PC-3 (cell line): ENCODE results near the gene PFKL. TPM values are rescaled to one million over a fixed set of nuclear protein-coding genes. Genes with fewer than 3 reads are reported as not detected.

Source experiments
- ATAC-seq: fragments of 200-7000 bp; cut with Tn5 transposase; 2 replicates; pipeline ENCODE4 v1.9.1; 2020; ENCODE audit warnings: mild to moderate bottlenecking, moderate library complexity
- BruUV-seq: library from RNA; stranded (reverse); fragments of 400-500 nt; replicated peaks from 2 replicates; lab custom pipeline; 2021; lab: Mats Ljungman, UMichigan
- CTCF ChIA-PET: fragments of 300-600 bp; sonication (Branson Sonifier 250); formaldehyde crosslinking; loops from one replicate; lab custom pipeline; 2022; ENCODE audit warnings: antibody characterized with exemption; lab: Charles Lee
- POLR2A ChIA-PET: fragments of 300-600 bp; sonication (Branson Sonifier 250); formaldehyde crosslinking; loops from one replicate; lab custom pipeline; 2022; ENCODE audit warnings: antibody characterized with exemption; ENCODE audit not compliant: unreplicated experiment; lab: Charles Lee
- DNase-seq: peaks from one replicate; pipeline ENCODE4 v3.0.0-alpha.2; 2015
- H2AFZ ChIP-seq: fragments of 300-600 bp; sonication (generic); 2 replicates; pipeline ENCODE4 v1.6.0; 2016; ENCODE audit warnings: antibody characterized with exemption, low read length
- H3F3A ChIP-seq: fragments of 300-600 bp; sonication (generic); one replicate; pipeline ENCODE4 v1.6.0; 2017; ENCODE audit warnings: antibody characterized with exemption, low read length, control low read depth, mild to moderate bottlenecking; ENCODE audit not compliant: unreplicated experiment
- H3K27ac ChIP-seq: fragments of 300-600 bp; sonication (generic); 2 replicates; pipeline ENCODE4 v1.5.1; 2016; ENCODE audit warnings: mild to moderate bottlenecking, low read length
- H3K27me3 ChIP-seq: fragments of 300-600 bp; sonication (generic); 2 replicates; pipeline ENCODE4 v1.6.1; 2016; ENCODE audit warnings: low read length, mixed read lengths
- H3K36me3 ChIP-seq: fragments of 300-600 bp; sonication (generic); 2 replicates; pipeline ENCODE4 v1.6.1; 2016; ENCODE audit warnings: low read depth, mixed run types, low read length, mixed read lengths
- H3K4me1 ChIP-seq: fragments of 300-600 bp; sonication (generic); 2 replicates; pipeline ENCODE4 v1.5.1; 2016; ENCODE audit warnings: low read length; ENCODE audit not compliant: insufficient read depth
- H3K4me2 ChIP-seq: fragments of 300-600 bp; sonication (generic); 2 replicates; pipeline ENCODE4 v1.6.0; 2016; ENCODE audit warnings: low read length
- H3K4me3 ChIP-seq: fragments of 300-600 bp; sonication (generic); 2 replicates; pipeline ENCODE4 v1.5.1; 2016; ENCODE audit warnings: mild to moderate bottlenecking, low read length, mixed read lengths
- H3K79me2 ChIP-seq: fragments of 300-600 bp; sonication (generic); 2 replicates; pipeline ENCODE4 v1.6.1; 2017; ENCODE audit warnings: low read length, mixed read lengths
- H3K9ac ChIP-seq: fragments of 300-600 bp; sonication (generic); 2 replicates; pipeline ENCODE4 v1.6.0; 2016; ENCODE audit warnings: mild to moderate bottlenecking, low read length
- H3K9me2 ChIP-seq: fragments of 300-600 bp; sonication (generic); replicated peaks from 2 replicates; pipeline ENCODE4 v1.6.1; 2016; ENCODE audit warnings: mixed run types, low read length, mixed read lengths
- H3K9me3 ChIP-seq: fragments of 300-600 bp; sonication (generic); 2 replicates; pipeline ENCODE4 v1.6.1; 2016; ENCODE audit warnings: low read length, mixed read lengths
- H4K20me1 ChIP-seq: fragments of 300-600 bp; sonication (generic); 2 replicates; pipeline ENCODE4 v1.6.1; 2016; ENCODE audit warnings: low read length, mixed read lengths
- EZH2 ChIP-seq: fragments of 300-600 bp; sonication (generic); IDR thresholded peaks from one replicate; pipeline ENCODE4 v1.6.1; 2017; ENCODE audit warnings: antibody characterized with exemption, mild to moderate bottlenecking, low read length; ENCODE audit not compliant: unreplicated experiment
- EZH2phosphoT487 ChIP-seq: fragments of 300-600 bp; sonication (generic); IDR thresholded peaks from 2 replicates; pipeline ENCODE4 v1.6.1; 2018; ENCODE audit warnings: mild to moderate bottlenecking, antibody characterized with exemption, low read length, borderline replicate concordance
- intact Hi-C: fragments of 100-400 bp; cut with micrococcal nuclease; formaldehyde crosslinking; loops from 2 replicates; pipeline ENCODE4 v1.9.0; 2023
- total RNA-seq: library from RNA; depleted of rRNA; stranded (reverse); fragments of >200 nt; gene quantifications from 2 replicates; pipeline ENCODE4 v1.2.3, GENCODE V29; 2014
- TF ChIP-seq, protein P1 (sequence below): fragments of 300-600 bp; sonication (generic); conservative IDR thresholded peaks from 2 replicates; pipeline ENCODE4 v1.5.1; 2017; ENCODE audit warnings: antibody characterized with exemption, low read depth, mild to moderate bottlenecking, low read length

Gene PFKL
- total RNA-seq, 1 experiment from 2014 or later = 223 TPM

DNA sequence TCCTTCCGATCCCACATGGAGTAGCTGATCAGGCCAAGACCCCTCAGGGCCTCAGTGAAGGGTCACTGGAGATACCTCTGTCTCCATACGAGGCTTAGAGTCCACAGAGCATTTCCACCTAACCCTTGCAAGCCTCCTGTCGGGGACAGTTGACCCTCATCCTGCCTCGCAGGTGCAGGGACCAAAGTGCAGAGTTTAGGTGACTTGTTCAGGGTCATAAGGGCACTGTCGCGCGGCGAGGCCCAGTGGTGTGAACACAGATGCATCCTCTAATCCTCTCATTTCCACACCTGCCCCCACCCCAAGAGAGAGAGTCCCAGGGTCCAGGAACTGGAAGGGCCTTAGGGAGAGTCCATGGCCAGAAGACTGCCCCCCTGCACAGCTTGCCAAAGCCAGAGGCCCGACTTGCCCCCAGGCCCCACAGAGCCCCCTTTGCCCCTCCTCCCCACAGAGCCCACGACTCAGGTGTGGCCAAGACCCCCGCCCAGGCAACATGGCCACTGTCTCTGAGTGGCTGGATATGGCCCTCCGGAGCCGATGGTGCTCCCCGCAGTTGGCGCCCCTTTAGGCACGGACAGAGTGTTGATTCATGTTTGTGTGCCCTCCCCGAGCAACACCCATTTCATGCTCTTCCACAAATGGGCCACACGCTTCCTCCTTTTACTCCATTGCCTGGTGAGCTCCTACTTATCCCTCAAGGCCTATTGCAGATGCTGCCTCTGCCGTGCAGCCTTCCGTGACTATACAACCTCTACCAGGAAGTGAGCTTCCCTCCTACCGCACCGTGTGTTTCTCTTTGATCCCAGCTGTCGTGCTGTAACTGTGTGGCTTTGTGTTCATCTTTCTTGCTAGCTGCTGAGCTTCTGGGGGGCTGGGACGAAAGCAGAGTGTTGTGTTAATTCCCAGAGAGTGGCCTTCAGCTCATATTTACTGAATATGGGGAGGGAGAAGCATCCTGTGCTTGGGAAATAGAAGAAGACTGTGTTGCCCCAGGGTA lies 55.2 kb downstream of the PFKL start:
- H2AFZ ChIP-seq = no peak overlapping the region
- DNase-seq = no peak
- ATAC-seq = no peak
- no peaks in the 10 kb centered on the region for H3K79me2 ChIP-seq
- no peaks in the 10 kb centered on the region for H3K4me1 ChIP-seq
- BruUV-seq = no TSS peak
- H3K9ac ChIP-seq = no peak overlapping the region
- intact Hi-C loops = no loop called here
- ChIA-PET CTCF (no interaction called here), POLR2A (no interaction called here)
- H3F3A ChIP-seq = no peaks in the 10 kb centered on the region
- no peaks in the 10 kb centered on the region for H3K9me2 ChIP-seq
- no peaks in the 10 kb centered on the region for H4K20me1 ChIP-seq
- H3K36me3 ChIP-seq = no peaks in the 10 kb centered on the region
- no peaks in the 10 kb centered on the region for H3K9me3 ChIP-seq
- no peak overlapping the region for H3K4me2 ChIP-seq
- H3K27ac ChIP-seq = no peak overlapping the region
- no peak for TF ChIP-seq EZH2
- TF ChIP-seq EZH2phosphoT487 = no peak
- TF ChIP-seq, protein P1, sequence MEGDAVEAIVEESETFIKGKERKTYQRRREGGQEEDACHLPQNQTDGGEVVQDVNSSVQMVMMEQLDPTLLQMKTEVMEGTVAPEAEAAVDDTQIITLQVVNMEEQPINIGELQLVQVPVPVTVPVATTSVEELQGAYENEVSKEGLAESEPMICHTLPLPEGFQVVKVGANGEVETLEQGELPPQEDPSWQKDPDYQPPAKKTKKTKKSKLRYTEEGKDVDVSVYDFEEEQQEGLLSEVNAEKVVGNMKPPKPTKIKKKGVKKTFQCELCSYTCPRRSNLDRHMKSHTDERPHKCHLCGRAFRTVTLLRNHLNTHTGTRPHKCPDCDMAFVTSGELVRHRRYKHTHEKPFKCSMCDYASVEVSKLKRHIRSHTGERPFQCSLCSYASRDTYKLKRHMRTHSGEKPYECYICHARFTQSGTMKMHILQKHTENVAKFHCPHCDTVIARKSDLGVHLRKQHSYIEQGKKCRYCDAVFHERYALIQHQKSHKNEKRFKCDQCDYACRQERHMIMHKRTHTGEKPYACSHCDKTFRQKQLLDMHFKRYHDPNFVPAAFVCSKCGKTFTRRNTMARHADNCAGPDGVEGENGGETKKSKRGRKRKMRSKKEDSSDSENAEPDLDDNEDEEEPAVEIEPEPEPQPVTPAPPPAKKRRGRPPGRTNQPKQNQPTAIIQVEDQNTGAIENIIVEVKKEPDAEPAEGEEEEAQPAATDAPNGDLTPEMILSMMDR = no peak
- H3K27me3 ChIP-seq = peaks cover 25% of the 10 kb centered on the region
- no peak overlapping the region for H3K4me3 ChIP-seq

DNA sequence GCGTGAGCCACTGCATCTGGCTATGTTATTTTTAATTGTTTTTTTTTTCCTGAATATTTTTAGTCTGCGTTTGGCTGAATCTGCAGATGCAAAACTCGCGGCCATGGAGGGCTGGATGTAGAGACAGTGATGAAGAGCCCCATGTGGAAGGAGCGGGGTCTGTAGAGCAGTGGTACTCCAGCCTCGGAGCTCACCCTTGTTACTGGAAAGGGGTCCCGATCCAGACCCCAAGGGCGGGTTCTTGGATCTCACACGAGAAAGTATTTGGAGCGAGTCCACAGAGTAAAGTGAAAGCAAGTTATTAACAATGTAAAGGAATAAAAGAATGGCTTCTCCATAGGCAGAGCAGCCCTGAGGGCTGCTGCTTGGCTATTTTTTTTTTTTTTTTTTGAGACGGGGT lies 56.3 kb downstream of the PFKL start:
- TF ChIP-seq, protein P1 = no peak
- TF ChIP-seq EZH2 = no peak
- TF ChIP-seq EZH2phosphoT487 = no peak
- Histone ChIP-seq H3K4me2 (no peak overlapping the region), H3K9me3 (no peaks in the 10 kb centered on the region), H3K4me1 (no peaks in the 10 kb centered on the region), H3F3A (no peaks in the 10 kb centered on the region), H2AFZ (no peak overlapping the region), H3K27me3 (peaks cover 21% of the 10 kb centered on the region), H3K27ac (no peak overlapping the region), H3K9ac (no peak overlapping the region), H4K20me1 (no peaks in the 10 kb centered on the region), H3K4me3 (no peak overlapping the region), H3K79me2 (no peaks in the 10 kb centered on the region), H3K36me3 (no peaks in the 10 kb centered on the region), H3K9me2 (no peaks in the 10 kb centered on the region)
- ChIA-PET POLR2A (no interaction called here), CTCF (no interaction called here)
- intact Hi-C loops = no loop called here
- no peak for ATAC-seq
- no peak for DNase-seq
- no TSS peak for BruUV-seq

DNA sequence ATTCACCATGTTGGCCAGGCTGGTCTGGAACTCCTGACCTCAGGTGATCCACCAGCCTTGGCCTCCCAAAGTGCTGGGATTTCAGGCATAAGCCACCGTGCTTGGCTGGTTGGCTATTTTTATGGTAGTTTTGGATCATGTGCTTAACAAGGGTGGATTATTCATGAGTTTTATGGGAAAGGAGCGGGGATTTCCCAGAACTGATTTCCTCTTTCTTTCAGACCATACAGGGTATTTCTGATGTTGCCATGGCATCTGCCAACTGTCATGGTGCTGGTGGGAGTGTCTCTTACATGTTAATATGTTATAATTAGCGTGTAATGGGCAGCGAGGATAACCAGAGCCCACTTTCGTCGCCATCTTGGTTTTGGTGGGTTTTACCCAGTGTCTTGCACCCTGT lies 56.8 kb downstream of the PFKL start:
- no peaks in the 10 kb centered on the region for H3F3A ChIP-seq
- H3K4me2 ChIP-seq = no peak overlapping the region
- ATAC-seq = no peak
- H3K9me3 ChIP-seq = no peaks in the 10 kb centered on the region
- no peak overlapping the region for H2AFZ ChIP-seq
- intact Hi-C loops = no loop called here
- ChIA-PET CTCF (no interaction called here), POLR2A (no interaction called here)
- H3K79me2 ChIP-seq = no peaks in the 10 kb centered on the region
- H4K20me1 ChIP-seq = no peaks in the 10 kb centered on the region
- no peak overlapping the region for H3K4me3 ChIP-seq
- DNase-seq = no peak
- TF ChIP-seq EZH2 = no peak
- no peak for TF ChIP-seq EZH2phosphoT487
- TF ChIP-seq, protein P1 = no peak
- peaks cover 16% of the 10 kb centered on the region for H3K27me3 ChIP-seq
- no TSS peak for BruUV-seq
- no peaks in the 10 kb centered on the region for H3K4me1 ChIP-seq
- H3K27ac ChIP-seq = no peak overlapping the region
- no peaks in the 10 kb centered on the region for H3K9me2 ChIP-seq
- H3K36me3 ChIP-seq = no peaks in the 10 kb centered on the region
- no peak overlapping the region for H3K9ac ChIP-seq
